Neural cell (in vitro differentiated cells): ENCODE results near the gene UCK1. TPM values are rescaled to one million over a fixed set of nuclear protein-coding genes. Genes with fewer than 3 reads are reported as not detected.

Source experiments
- H2AFZ ChIP-seq: fragments of 200-600, 300-800 bp; sonication (generic), shearing (Covaris generic); 2 replicates; pipeline ENCODE4 v1.6.0; 2014; ENCODE audit warnings: low read depth, mild to moderate bottlenecking, antibody characterized with exemption, low read length, moderate library complexity
- H3F3A ChIP-seq: fragments of 200-600 bp; shearing (Covaris generic); 2 replicates; pipeline ENCODE4 v1.6.1; 2016; ENCODE audit warnings: mild to moderate bottlenecking, moderate library complexity, mixed read lengths, antibody characterized with exemption, low read length; ENCODE audit not compliant: insufficient read depth, poor library complexity, severe bottlenecking
- H3K27ac ChIP-seq: fragments of 200-600, 300-800 bp; sonication (generic), shearing (Covaris generic); 2 replicates; pipeline ENCODE4 v1.5.1; 2014; ENCODE audit warnings: mild to moderate bottlenecking, low read length, moderate library complexity
- H3K27me3 ChIP-seq: fragments of 300-800, 200-600 bp; sonication (generic), shearing (Covaris generic); 2 replicates; pipeline ENCODE4 v1.6.0; 2014; ENCODE audit warnings: mild to moderate bottlenecking, low read depth, low read length, moderate library complexity; ENCODE audit not compliant: insufficient read depth
- H3K36me3 ChIP-seq: fragments of 300-800, 200-600 bp; sonication (generic), shearing (Covaris generic); 2 replicates; pipeline ENCODE4 v1.5.1; 2014; ENCODE audit warnings: mild to moderate bottlenecking, antibody characterized with exemption, low read length, moderate library complexity; ENCODE audit not compliant: insufficient read depth
- H3K4me2 ChIP-seq: fragments of 300-800, 200-600 bp; sonication (generic), shearing (Covaris generic); 2 replicates; pipeline ENCODE4 v1.6.0; 2014; ENCODE audit warnings: mild to moderate bottlenecking, low read length
- H3K4me3 ChIP-seq: fragments of 300-800, 200-600 bp; sonication (generic), shearing (Covaris generic); 2 replicates; pipeline ENCODE4 v1.5.1; 2014; ENCODE audit warnings: mild to moderate bottlenecking, low read length, moderate library complexity
- H3K79me2 ChIP-seq: fragments of 200-600 bp; shearing (Covaris generic); replicated peaks from 2 replicates; pipeline ENCODE4 v1.6.0; 2014; ENCODE audit warnings: mild to moderate bottlenecking, low read length, moderate library complexity; ENCODE audit not compliant: insufficient read depth
- H3K9ac ChIP-seq: fragments of 300-800, 200-600 bp; sonication (generic), shearing (Covaris generic); 2 replicates; pipeline ENCODE4 v1.6.1; 2016; ENCODE audit warnings: mild to moderate bottlenecking, low read length, mixed read lengths
- H3K9me2 ChIP-seq: fragments of 200-600 bp; shearing (Covaris generic); 2 replicates; pipeline ENCODE4 v1.6.1; 2016; ENCODE audit warnings: mild to moderate bottlenecking, low read length, mixed read lengths; ENCODE audit not compliant: insufficient read depth
- H3K9me3 ChIP-seq: fragments of 200-600, 300-800 bp; sonication (generic), shearing (Covaris generic); 2 replicates; pipeline ENCODE4 v1.6.1; 2016; ENCODE audit warnings: mild to moderate bottlenecking, mixed run types, low read length, moderate library complexity, mixed read lengths
- H4K20me1 ChIP-seq: fragments of 200-600 bp; shearing (Covaris generic); 2 replicates; pipeline ENCODE4 v1.6.1; 2016; ENCODE audit warnings: mild to moderate bottlenecking, mixed run types; ENCODE audit not compliant: insufficient read depth
- CTCF ChIP-seq: fragments of 450-650 bp; IDR thresholded peaks from 2 replicates; pipeline ENCODE4 v1.5.1; 2014; ENCODE audit warnings: antibody characterized with exemption, mild to moderate bottlenecking, moderate library complexity; ENCODE audit not compliant: poor library complexity, severe bottlenecking
- EP300 ChIP-seq: fragments of 450-650 bp; conservative IDR thresholded peaks from 2 replicates; pipeline ENCODE4 v1.6.1; 2014; ENCODE audit warnings: antibody characterized with exemption, mild to moderate bottlenecking, moderate library complexity; ENCODE audit not compliant: poor library complexity, severe bottlenecking
- EZH2 ChIP-seq: fragments of 200-600, 300-800 bp; shearing (Covaris generic), sonication (generic); IDR thresholded peaks from 2 replicates; pipeline ENCODE4 v1.6.1; 2014; ENCODE audit warnings: antibody characterized with exemption, low read length, borderline replicate concordance, mild to moderate bottlenecking; ENCODE audit not compliant: insufficient read depth, poor library complexity, severe bottlenecking
- MXI1 ChIP-seq: fragments of 450-650 bp; conservative IDR thresholded peaks from 2 replicates; pipeline ENCODE4 v1.6.1; 2014; ENCODE audit warnings: antibody characterized with exemption, mild to moderate bottlenecking; ENCODE audit not compliant: poor library complexity, severe bottlenecking
- POLR2AphosphoS5 ChIP-seq: IDR thresholded peaks from 2 replicates; pipeline ENCODE4 v1.6.1; 2012
- RAD21 ChIP-seq: fragments of 450-650 bp; conservative IDR thresholded peaks from 2 replicates; pipeline ENCODE4 v1.6.1; 2014; ENCODE audit warnings: antibody characterized with exemption, mild to moderate bottlenecking, moderate library complexity
- REST ChIP-seq: IDR thresholded peaks from 2 replicates; pipeline ENCODE4 v1.6.1; 2012; ENCODE audit warnings: borderline replicate concordance
- SMC3 ChIP-seq: fragments of 450-650 bp; conservative IDR thresholded peaks from 2 replicates; pipeline ENCODE4 v1.6.1; 2014; ENCODE audit warnings: antibody characterized with exemption, mild to moderate bottlenecking, moderate library complexity; ENCODE audit not compliant: poor library complexity
- TAF1 ChIP-seq: IDR thresholded peaks from 2 replicates; pipeline ENCODE4 v1.6.1; 2012; ENCODE audit warnings: low read depth
- polyA plus RNA-seq: library from polyadenylated mRNA; depleted of rRNA; stranded (reverse); fragments of >200 nt; gene quantifications from 2 replicates; pipeline ENCODE4 v1.2.3, GENCODE V29; 2014

UCK1 gene
- polyA plus RNA-seq, 1 donor from 2014 or later, result 45.9 TPM

GRCh38 chr9:131480258-131480657 lies 50.8 kb downstream of the UCK1 start:
- Histone ChIP-seq H4K20me1 (peaks cover 11% of the 10 kb centered on the region), H3K9ac (no peak overlapping the region), H3K9me3 (no peaks in the 10 kb centered on the region), H3K79me2 (peaks cover 5% of the 10 kb centered on the region), H3K27me3 (no peaks in the 10 kb centered on the region), H3K4me2 (no peak overlapping the region), H2AFZ (no peak overlapping the region), H3K27ac (no peak overlapping the region), H3F3A (no peaks in the 10 kb centered on the region), H3K36me3 (peaks cover 5% of the 10 kb centered on the region), H3K9me2 (no peaks in the 10 kb centered on the region), H3K4me3 (no peak overlapping the region)
- TF ChIP-seq EP300 (no peak), CTCF (no peak), MXI1 (no peak), SMC3 (no peak), EZH2 (no peak), REST (no peak), TAF1 (no peak), RAD21 (no peak), POLR2AphosphoS5 (no peak)

- Histone ChIP-seq H3K27me3 (no peaks in the 10 kb centered on the region), H3K9me2 (no peaks in the 10 kb centered on the region), H3K36me3 (peaks cover 5% of the 10 kb centered on the region), H3K79me2 (peaks cover 5% of the 10 kb centered on the region), H3K27ac (no peak overlapping the region), H3K9me3 (no peaks in the 10 kb centered on the region), H3K4me2 (no peak overlapping the region), H4K20me1 (peaks cover 11% of the 10 kb centered on the region), H3K9ac (no peak overlapping the region), H3K4me3 (no peak overlapping the region), H2AFZ (no peak overlapping the region), H3F3A (no peaks in the 10 kb centered on the region)
- TF ChIP-seq EZH2 (no peak), RAD21 (no peak), CTCF (no peak), EP300 (no peak), MXI1 (no peak), REST (no peak), POLR2AphosphoS5 (no peak), SMC3 (no peak), TAF1 (no peak)
Measured at GRCh38 chr9:131478911-131479310, 52.2 kb downstream of the UCK1 start.
